PC-3 (cell line): ENCODE data around the gene RPL32. TPM values are rescaled to one million over a fixed set of nuclear protein-coding genes. Genes with fewer than 3 reads are reported as not detected.

Experiments used
- ATAC-seq: fragments of 200-7000 bp; cut with Tn5 transposase; 2 replicates; pipeline ENCODE4 v1.9.1; 2020; ENCODE audit warnings: mild to moderate bottlenecking, moderate library complexity
- BruUV-seq: library from RNA; stranded (reverse); fragments of 400-500 nt; replicated peaks from 2 replicates; lab custom pipeline; 2021; lab: Mats Ljungman, UMichigan
- CTCF ChIA-PET: fragments of 300-600 bp; sonication (Branson Sonifier 250); formaldehyde crosslinking; loops from one replicate; lab custom pipeline; 2022; ENCODE audit warnings: antibody characterized with exemption; lab: Charles Lee
- POLR2A ChIA-PET: fragments of 300-600 bp; sonication (Branson Sonifier 250); formaldehyde crosslinking; loops from one replicate; lab custom pipeline; 2022; ENCODE audit warnings: antibody characterized with exemption; ENCODE audit not compliant: unreplicated experiment; lab: Charles Lee
- DNase-seq: peaks from one replicate; pipeline ENCODE4 v3.0.0-alpha.2; 2015
- H2AFZ ChIP-seq: fragments of 300-600 bp; sonication (generic); 2 replicates; pipeline ENCODE4 v1.6.0; 2016; ENCODE audit warnings: antibody characterized with exemption, low read length
- H3F3A ChIP-seq: fragments of 300-600 bp; sonication (generic); one replicate; pipeline ENCODE4 v1.6.0; 2017; ENCODE audit warnings: antibody characterized with exemption, low read length, control low read depth, mild to moderate bottlenecking; ENCODE audit not compliant: unreplicated experiment
- H3K27ac ChIP-seq: fragments of 300-600 bp; sonication (generic); 2 replicates; pipeline ENCODE4 v1.5.1; 2016; ENCODE audit warnings: mild to moderate bottlenecking, low read length
- H3K27me3 ChIP-seq: fragments of 300-600 bp; sonication (generic); 2 replicates; pipeline ENCODE4 v1.6.1; 2016; ENCODE audit warnings: low read length, mixed read lengths
- H3K36me3 ChIP-seq: fragments of 300-600 bp; sonication (generic); 2 replicates; pipeline ENCODE4 v1.6.1; 2016; ENCODE audit warnings: low read depth, mixed run types, low read length, mixed read lengths
- H3K4me1 ChIP-seq: fragments of 300-600 bp; sonication (generic); 2 replicates; pipeline ENCODE4 v1.5.1; 2016; ENCODE audit warnings: low read length; ENCODE audit not compliant: insufficient read depth
- H3K4me2 ChIP-seq: fragments of 300-600 bp; sonication (generic); 2 replicates; pipeline ENCODE4 v1.6.0; 2016; ENCODE audit warnings: low read length
- H3K4me3 ChIP-seq: fragments of 300-600 bp; sonication (generic); 2 replicates; pipeline ENCODE4 v1.5.1; 2016; ENCODE audit warnings: mild to moderate bottlenecking, low read length, mixed read lengths
- H3K79me2 ChIP-seq: fragments of 300-600 bp; sonication (generic); 2 replicates; pipeline ENCODE4 v1.6.1; 2017; ENCODE audit warnings: low read length, mixed read lengths
- H3K9ac ChIP-seq: fragments of 300-600 bp; sonication (generic); 2 replicates; pipeline ENCODE4 v1.6.0; 2016; ENCODE audit warnings: mild to moderate bottlenecking, low read length
- H3K9me2 ChIP-seq: fragments of 300-600 bp; sonication (generic); replicated peaks from 2 replicates; pipeline ENCODE4 v1.6.1; 2016; ENCODE audit warnings: mixed run types, low read length, mixed read lengths
- H3K9me3 ChIP-seq: fragments of 300-600 bp; sonication (generic); 2 replicates; pipeline ENCODE4 v1.6.1; 2016; ENCODE audit warnings: low read length, mixed read lengths
- H4K20me1 ChIP-seq: fragments of 300-600 bp; sonication (generic); 2 replicates; pipeline ENCODE4 v1.6.1; 2016; ENCODE audit warnings: low read length, mixed read lengths
- EZH2 ChIP-seq: fragments of 300-600 bp; sonication (generic); IDR thresholded peaks from one replicate; pipeline ENCODE4 v1.6.1; 2017; ENCODE audit warnings: antibody characterized with exemption, mild to moderate bottlenecking, low read length; ENCODE audit not compliant: unreplicated experiment
- EZH2phosphoT487 ChIP-seq: fragments of 300-600 bp; sonication (generic); IDR thresholded peaks from 2 replicates; pipeline ENCODE4 v1.6.1; 2018; ENCODE audit warnings: mild to moderate bottlenecking, antibody characterized with exemption, low read length, borderline replicate concordance
- intact Hi-C: fragments of 100-400 bp; cut with micrococcal nuclease; formaldehyde crosslinking; loops from 2 replicates; pipeline ENCODE4 v1.9.0; 2023
- total RNA-seq: library from RNA; depleted of rRNA; stranded (reverse); fragments of >200 nt; gene quantifications from 2 replicates; pipeline ENCODE4 v1.2.3, GENCODE V29; 2014
- TF ChIP-seq, protein P1 (sequence below): fragments of 300-600 bp; sonication (generic); conservative IDR thresholded peaks from 2 replicates; pipeline ENCODE4 v1.5.1; 2017; ENCODE audit warnings: antibody characterized with exemption, low read depth, mild to moderate bottlenecking, low read length

Gene RPL32
- total RNA-seq, 1 experiment from 2014 or later, result 2,663 TPM

DNA sequence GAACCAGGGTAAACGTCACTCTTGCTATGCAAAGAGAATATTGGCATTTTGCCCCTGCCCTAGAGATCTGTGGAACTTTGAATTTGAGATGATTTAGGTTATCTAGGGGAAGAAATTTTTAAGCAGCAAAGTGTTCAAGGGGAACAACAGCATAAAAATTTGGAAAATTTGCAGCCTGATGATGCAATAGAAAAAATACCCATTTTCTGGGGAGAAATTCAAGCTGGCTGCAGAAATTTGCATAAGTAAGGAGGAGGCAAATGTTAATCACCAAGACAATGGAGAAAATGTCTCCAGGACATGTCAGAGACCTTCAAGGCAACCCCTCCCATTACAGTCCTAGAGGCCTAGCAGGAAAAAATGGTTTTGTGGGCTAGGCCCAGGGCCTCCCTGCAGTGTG, 4.4 kb upstream of the RPL32 start:
- ChIA-PET POLR2A (no interaction called here), CTCF (interaction anchor here (1.5 kb wide), 1 partner anchor 23 kb away, joined by 5 read pairs; no protein-coding TSS in a partner anchor)
- H3K4me2 ChIP-seq, result no peak overlapping the region
- TF ChIP-seq EZH2phosphoT487 (no peak), EZH2 (no peak)
- TF ChIP-seq, protein P1, sequence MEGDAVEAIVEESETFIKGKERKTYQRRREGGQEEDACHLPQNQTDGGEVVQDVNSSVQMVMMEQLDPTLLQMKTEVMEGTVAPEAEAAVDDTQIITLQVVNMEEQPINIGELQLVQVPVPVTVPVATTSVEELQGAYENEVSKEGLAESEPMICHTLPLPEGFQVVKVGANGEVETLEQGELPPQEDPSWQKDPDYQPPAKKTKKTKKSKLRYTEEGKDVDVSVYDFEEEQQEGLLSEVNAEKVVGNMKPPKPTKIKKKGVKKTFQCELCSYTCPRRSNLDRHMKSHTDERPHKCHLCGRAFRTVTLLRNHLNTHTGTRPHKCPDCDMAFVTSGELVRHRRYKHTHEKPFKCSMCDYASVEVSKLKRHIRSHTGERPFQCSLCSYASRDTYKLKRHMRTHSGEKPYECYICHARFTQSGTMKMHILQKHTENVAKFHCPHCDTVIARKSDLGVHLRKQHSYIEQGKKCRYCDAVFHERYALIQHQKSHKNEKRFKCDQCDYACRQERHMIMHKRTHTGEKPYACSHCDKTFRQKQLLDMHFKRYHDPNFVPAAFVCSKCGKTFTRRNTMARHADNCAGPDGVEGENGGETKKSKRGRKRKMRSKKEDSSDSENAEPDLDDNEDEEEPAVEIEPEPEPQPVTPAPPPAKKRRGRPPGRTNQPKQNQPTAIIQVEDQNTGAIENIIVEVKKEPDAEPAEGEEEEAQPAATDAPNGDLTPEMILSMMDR, result no peak
- H3K9me3 ChIP-seq, result no peaks in the 10 kb centered on the region
- 0 out of 2 replicates have a peak, but pooled peaks cover 3% of the 10 kb centered on the region for H3K4me1 ChIP-seq
- H3K36me3 ChIP-seq, result peaks cover 1% of the 10 kb centered on the region
- H4K20me1 ChIP-seq, result peaks cover 2% of the 10 kb centered on the region
- intact Hi-C loops, result no loop called here
- H3K4me3 ChIP-seq, result no peak overlapping the region
- ATAC-seq (no peak), DNase-seq (no peak)
- H3K9ac ChIP-seq, result no peak overlapping the region
- no peaks in the 10 kb centered on the region for H3K27me3 ChIP-seq
- peaks cover 6% of the 10 kb centered on the region for H3K79me2 ChIP-seq
- no TSS peak for BruUV-seq
- no peaks in the 10 kb centered on the region for H3K9me2 ChIP-seq
- no peak overlapping the region for H2AFZ ChIP-seq
- no peaks in the 10 kb centered on the region for H3F3A ChIP-seq
- no peak overlapping the region for H3K27ac ChIP-seq

DNA sequence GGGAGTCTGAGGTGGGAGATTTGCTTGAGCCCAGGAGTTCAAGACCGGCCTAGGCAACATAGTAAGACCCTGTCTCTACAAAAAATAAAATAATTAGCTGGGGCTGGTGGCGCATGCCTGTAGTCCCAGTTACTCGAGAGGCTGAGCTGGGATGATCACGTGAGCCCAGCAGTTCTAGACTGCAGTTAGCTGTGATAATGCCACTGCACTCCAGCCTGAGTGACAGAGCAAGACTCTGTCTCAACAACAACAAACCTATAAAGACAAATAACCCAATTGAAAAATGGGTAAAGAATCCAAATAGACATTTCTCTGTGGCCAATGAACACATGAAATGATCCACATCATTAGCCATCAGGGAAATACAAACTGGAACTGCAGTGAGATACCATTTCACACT, 1.1 kb upstream of the RPL32 start:
- H3K9me2 ChIP-seq, result no peaks in the 10 kb centered on the region
- DNase-seq (no peak), ATAC-seq (no peak)
- intact Hi-C loops, result no loop called here
- H3K9ac ChIP-seq, result no peak overlapping the region; the same call in 1 of the 2 replicates
- H3K27ac ChIP-seq, result no peak overlapping the region
- H3K27me3 ChIP-seq, result no peaks in the 10 kb centered on the region
- H2AFZ ChIP-seq, result peak overlapping the region; percentile 77
- ChIA-PET CTCF (interaction anchor here (1.6 kb wide), 1 partner anchor 19 kb away, joined by 10 read pairs; no protein-coding TSS in a partner anchor), POLR2A (no interaction called here)
- peaks cover 29% of the 10 kb centered on the region for H3K4me1 ChIP-seq
- no peaks in the 10 kb centered on the region for H3K9me3 ChIP-seq
- TF ChIP-seq, protein P1, result no peak
- no peak for TF ChIP-seq EZH2
- TF ChIP-seq EZH2phosphoT487, result no peak
- BruUV-seq, result no TSS peak
- H3K4me3 ChIP-seq, result no peak overlapping the region
- no peaks in the 10 kb centered on the region for H3F3A ChIP-seq
- peak overlapping the region; percentile 94; the same call in 1 of the 2 replicates for H3K4me2 ChIP-seq
- H3K36me3 ChIP-seq, result peaks cover 35% of the 10 kb centered on the region
- peaks cover 35% of the 10 kb centered on the region for H4K20me1 ChIP-seq
- H3K79me2 ChIP-seq, result peaks cover 39% of the 10 kb centered on the region

DNA sequence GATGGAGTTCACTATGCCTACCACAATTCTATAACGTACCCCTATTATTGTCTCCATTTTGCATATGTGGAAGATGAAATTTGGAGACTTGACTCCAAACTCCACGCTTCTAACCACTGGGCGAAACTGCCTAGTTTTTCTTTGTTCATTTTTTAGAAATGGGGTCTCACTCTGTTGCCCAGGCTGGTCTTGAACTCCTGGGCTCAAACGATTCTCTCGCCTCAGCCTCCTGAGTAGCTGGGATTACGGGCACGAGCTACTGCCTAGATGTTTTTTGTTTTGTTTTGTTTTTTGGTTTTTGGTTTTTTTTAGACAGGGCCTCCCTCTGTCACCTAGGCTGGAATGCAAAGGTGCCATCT, 584 bp upstream of the RPL32 start:
- Histone ChIP-seq H4K20me1 (peaks cover 40% of the 10 kb centered on the region), H3K9me3 (no peaks in the 10 kb centered on the region), H3K36me3 (peaks cover 40% of the 10 kb centered on the region), H3K4me3 (peak overlapping the region; percentile 99), H3K4me1 (peaks cover 33% of the 10 kb centered on the region), H3K79me2 (peaks cover 44% of the 10 kb centered on the region), H3K4me2 (peak overlapping the region; percentile 94), H3K9me2 (no peaks in the 10 kb centered on the region), H3K27me3 (no peaks in the 10 kb centered on the region), H2AFZ (peak overlapping the region; percentile 77), H3K27ac (no peak overlapping the region), H3F3A (peaks cover 3% of the 10 kb centered on the region), H3K9ac (peak overlapping the region; percentile 100; the same call in 1 of the 2 replicates)
- intact Hi-C loops, result loop anchor here (1.0 to 2.0 kb wide), 2 partner anchors 13 to 51 kb away; no protein-coding TSS in a partner anchor
- ATAC-seq (no peak), DNase-seq (no peak)
- POLR2A ChIA-PET, result interaction anchor here (0.7 kb wide), 1 partner anchor 79 kb away, joined by 4 read pairs; no protein-coding TSS in a partner anchor
- CTCF ChIA-PET, result interaction anchor here (0.6 to 1.6 kb wide), 5 partner anchors 13 to 638 kb away, joined by 3 to 10 read pairs (median 6); partner anchors contain the start of gene HDAC11
- TF ChIP-seq, protein P1, result no peak
- no peak for TF ChIP-seq EZH2
- TF ChIP-seq EZH2phosphoT487, result no peak
- no TSS peak for BruUV-seq
